Activated CD8-positive, alpha-beta T cell treated with anti-CD3 and anti-CD28 coated beads, Interleukin-2, amount 10 ng/mL, durations not matched to agents 7 days and 5 days (primary cell): Measurements from ENCODE around the gene CNPPD1. TPM values are rescaled to one million over a fixed set of nuclear protein-coding genes. Genes with fewer than 3 reads are reported as not detected.

ENCODE experiments used
- ATAC-seq: fragments of 150-1000 bp; cut with Tn5 transposase; one replicate; pipeline ENCODE4 v1.10.0; 2021; ENCODE audit warnings: moderate library complexity
- CTCF ChIA-PET: fragments of 350-600 bp; sonication (Branson Sonifier 250); formaldehyde crosslinking; loops from one replicate; lab custom pipeline; 2021; ENCODE audit warnings: antibody characterized with exemption; lab: Charles Lee
- POLR2A ChIA-PET: fragments of 350-600 bp; sonication (Branson Sonifier 250); formaldehyde crosslinking; loops from one replicate; lab custom pipeline; 2021; ENCODE audit warnings: antibody characterized with exemption; lab: Charles Lee
- DNase-seq: peaks from one replicate; pipeline ENCODE4 v3.0.0-alpha.2; 2020
- H3K27ac Mint-ChIP-seq: one replicate; pipeline ENCODE4 v1.8.0; 2021; ENCODE audit warnings: mild to moderate bottlenecking, mixed read lengths
- H3K27me3 Mint-ChIP-seq: one replicate; pipeline ENCODE4 v1.8.0; 2021; ENCODE audit warnings: low read depth, mixed read lengths
- H3K36me3 Mint-ChIP-seq: one replicate; pipeline ENCODE4 v1.8.0; 2021; ENCODE audit warnings: low read depth, mixed read lengths
- H3K4me1 Mint-ChIP-seq: one replicate; pipeline ENCODE4 v1.8.0; 2021; ENCODE audit warnings: low read depth, mixed read lengths
- H3K4me3 Mint-ChIP-seq: one replicate; pipeline ENCODE4 v1.8.0; 2021; ENCODE audit warnings: mild to moderate bottlenecking, mixed read lengths
- H3K9me3 Mint-ChIP-seq: one replicate; pipeline ENCODE4 v1.8.0; 2022; ENCODE audit warnings: mixed read lengths; ENCODE audit not compliant: insufficient read depth
- total RNA-seq, 2 experiments: library from RNA; stranded (reverse); gene quantifications; one replicate each; pipeline ENCODE4 v1.2.3, GENCODE V29; 2021

The CNPPD1 gene
- total RNA-seq, 2 experiments from 2014 or later, result 75.1 to 81.4 TPM

DNA sequence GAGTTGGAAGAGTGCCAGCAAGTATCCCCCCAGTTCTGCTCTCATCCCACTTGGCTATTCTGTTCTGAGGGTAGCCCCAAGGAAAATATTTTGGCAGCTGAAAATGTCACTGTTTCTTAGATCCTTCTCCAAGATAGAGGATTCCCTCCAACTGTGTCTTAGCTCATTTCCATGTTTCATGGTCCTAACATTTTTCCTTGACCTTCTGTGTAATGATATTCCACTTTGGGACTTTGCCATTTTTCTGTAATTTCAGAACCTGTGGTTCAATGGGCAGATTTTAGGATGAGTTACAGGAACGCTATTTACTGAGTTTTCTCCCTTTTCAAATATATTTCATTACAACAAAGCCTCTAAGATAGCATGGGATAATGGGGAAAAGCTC is 50.8 kb downstream of the CNPPD1 start:
- Mint-ChIP-seq H3K36me3 (peaks cover 2% of the 10 kb centered on the region), H3K27ac (no peak overlapping the region), H3K9me3 (no peaks in the 10 kb centered on the region), H3K4me3 (no peak overlapping the region), H3K4me1 (peaks cover 19% of the 10 kb centered on the region), H3K27me3 (no peaks in the 10 kb centered on the region)
- CTCF ChIA-PET, result interaction anchor here (0.8 to 7.2 kb wide), 6 partner anchors 13 to 146 kb away, joined by 3 to 76 read pairs (median 4); no protein-coding TSS in a partner anchor
- ATAC-seq (no peak), DNase-seq (no peak)
- POLR2A ChIA-PET, result no interaction called here

- peaks cover 2% of the 10 kb centered on the region for H3K36me3 Mint-ChIP-seq
- H3K27ac Mint-ChIP-seq, result no peak overlapping the region
- no peak for DNase-seq
- H3K9me3 Mint-ChIP-seq, result no peaks in the 10 kb centered on the region
- CTCF ChIA-PET, result interaction anchor here (0.8 to 7.2 kb wide), 6 partner anchors 21 to 145 kb away, joined by 3 to 76 read pairs (median 4); no protein-coding TSS in a partner anchor
- POLR2A ChIA-PET, result no interaction called here
- H3K4me3 Mint-ChIP-seq, result no peak overlapping the region
- no peaks in the 10 kb centered on the region for H3K27me3 Mint-ChIP-seq
- peaks cover 19% of the 10 kb centered on the region for H3K4me1 Mint-ChIP-seq
- ATAC-seq, result no peak
Measured at GRCh38 chr2:219125225-219125885, 51.4 kb downstream of the CNPPD1 start.

GRCh38 chr2:219124381-219125110 is 52.2 kb downstream of the CNPPD1 start:
- peak; percentile 53 for ATAC-seq
- Mint-ChIP-seq H3K36me3 (peaks cover 2% of the 10 kb centered on the region), H3K9me3 (no peaks in the 10 kb centered on the region), H3K4me1 (peaks cover 19% of the 10 kb centered on the region), H3K4me3 (no peak overlapping the region), H3K27me3 (no peaks in the 10 kb centered on the region), H3K27ac (peak overlapping the region; percentile 21)
- POLR2A ChIA-PET, result no interaction called here
- DNase-seq, result peak; percentile 29
- CTCF ChIA-PET, result interaction anchor here (1.1 to 7.2 kb wide), 5 partner anchors 20 to 95 kb away, joined by 3 to 76 read pairs (median 14); partner anchors contain the start of gene IHH

DNA sequence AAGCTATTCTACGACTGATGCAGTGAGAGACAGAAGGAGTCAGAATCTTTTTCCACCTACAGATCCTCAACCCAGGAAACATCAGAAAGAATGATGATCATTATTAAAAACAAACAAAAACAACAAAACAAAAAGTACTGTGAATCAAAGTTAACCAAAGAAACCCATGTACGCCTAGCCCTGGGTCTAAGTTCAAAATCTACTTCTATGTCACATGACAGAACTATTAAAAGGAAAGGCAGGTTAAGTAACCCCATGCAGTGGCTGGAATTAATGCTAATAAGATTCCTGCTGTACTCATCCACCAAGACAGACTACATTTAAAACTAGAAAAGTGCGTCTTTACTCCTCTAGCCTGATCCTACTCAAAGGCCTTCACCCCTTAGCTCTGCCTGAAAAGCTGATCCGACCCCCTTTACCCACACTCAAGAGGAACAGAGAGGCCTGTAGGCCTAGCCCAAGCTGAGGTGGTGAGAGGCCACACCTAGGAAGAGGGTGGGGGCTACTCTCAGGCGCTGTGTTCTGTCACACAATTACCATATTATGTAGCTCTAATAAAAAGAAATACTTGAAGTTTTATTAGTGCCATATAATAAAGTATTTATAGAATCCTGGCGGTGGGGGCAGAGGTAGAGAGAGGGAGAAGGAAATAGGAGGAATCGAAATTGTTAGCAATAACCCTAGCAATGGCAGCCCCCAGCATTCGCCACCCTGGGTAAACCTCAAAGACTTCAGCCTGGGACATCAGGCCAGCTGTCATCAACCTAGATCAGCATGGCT is 53.2 kb downstream of the CNPPD1 start:
- no peak overlapping the region for H3K27ac Mint-ChIP-seq
- ChIA-PET CTCF (interaction anchor here (1.3 to 7.2 kb wide), 6 partner anchors 10 to 94 kb away, joined by 3 to 76 read pairs (median 11); partner anchors contain the start of gene IHH), POLR2A (interaction anchor here (0.5 kb wide), 1 partner anchor 37 kb away, joined by 3 read pairs; no protein-coding TSS in a partner anchor)
- no peaks in the 10 kb centered on the region for H3K27me3 Mint-ChIP-seq
- H3K4me3 Mint-ChIP-seq, result no peak overlapping the region
- DNase-seq, result no peak
- no peaks in the 10 kb centered on the region for H3K9me3 Mint-ChIP-seq
- ATAC-seq, result no peak
- H3K36me3 Mint-ChIP-seq, result peaks cover 2% of the 10 kb centered on the region
- H3K4me1 Mint-ChIP-seq, result peaks cover 16% of the 10 kb centered on the region

GRCh38 chr2:219122202-219122980 is 54.3 kb downstream of the CNPPD1 start:
- CTCF ChIA-PET, result interaction anchor here (0.8 to 7.2 kb wide), 11 partner anchors 9 to 142 kb away, joined by 3 to 76 read pairs (median 8); partner anchors contain the start of gene IHH
- POLR2A ChIA-PET, result no interaction called here
- Mint-ChIP-seq H3K9me3 (no peaks in the 10 kb centered on the region), H3K4me3 (no peak overlapping the region), H3K27ac (no peak overlapping the region), H3K4me1 (peaks cover 16% of the 10 kb centered on the region), H3K27me3 (no peaks in the 10 kb centered on the region), H3K36me3 (peaks cover 2% of the 10 kb centered on the region)
- no peak for ATAC-seq
- no peak for DNase-seq

Other genes with a start within 250 kb of the CNPPD1 start
- not detected for gene CDK5R2, start 217.3 kb downstream of the CNPPD1 start, total RNA-seq
- not detected for gene FEV, start 191.7 kb downstream of the CNPPD1 start, total RNA-seq
- not detected for gene CRYBA2, start 183.5 kb downstream of the CNPPD1 start, total RNA-seq
- gene CFAP65, start 135.4 kb downstream of the CNPPD1 start, total RNA-seq, result not detected
- not detected for gene IHH, start 116.0 kb downstream of the CNPPD1 start, total RNA-seq
- gene NHEJ1, start 16.1 kb downstream of the CNPPD1 start, total RNA-seq, result 10 to 100 TPM; 19.1 to 23.1 TPM
- 1 to 10 TPM; 2.0 to 2.2 TPM for gene SLC23A3, start 6.9 kb downstream of the CNPPD1 start, total RNA-seq
- gene RETREG2, start 1.4 kb upstream of the CNPPD1 start, total RNA-seq, result 100 to 1,000 TPM; 104 to 111 TPM
- 10 to 100 TPM; 57.0 to 59.5 TPM for gene ZFAND2B, start 29.9 kb upstream of the CNPPD1 start, total RNA-seq
- gene ABCB6, start 42.0 kb upstream of the CNPPD1 start, total RNA-seq, result 10 to 100 TPM; 11.6 to 11.9 TPM
- 10 to 100 TPM; 51.7 to 53.8 TPM for gene ATG9A, start 52.7 kb upstream of the CNPPD1 start, total RNA-seq
- gene ANKZF1, start 52.9 kb upstream of the CNPPD1 start, total RNA-seq, result 100 to 1,000 TPM; 106 to 114 TPM
- 1 to 10 TPM; 3.4 to 4.0 TPM for gene GLB1L, start 68.5 kb upstream of the CNPPD1 start, total RNA-seq
- 10 to 100 TPM; 31.2 to 31.5 TPM for gene STK16, start 68.6 kb upstream of the CNPPD1 start, total RNA-seq
- not detected for gene TUBA4B, start 76.3 kb upstream of the CNPPD1 start, total RNA-seq
- gene TUBA4A, start 77.0 kb upstream of the CNPPD1 start, total RNA-seq, result 100 to 1,000 TPM; 286 to 292 TPM
- gene DNAJB2, start 102.4 kb upstream of the CNPPD1 start, total RNA-seq, result 10 to 100 TPM; 43.5 to 51.1 TPM
- under 1 TPM in 1 of 2 experiments, not detected in 1; 0.16 TPM for gene PTPRN, start 132.5 kb upstream of the CNPPD1 start, total RNA-seq
- gene RESP18, start 155.8 kb upstream of the CNPPD1 start, total RNA-seq, result not detected
- gene DNPEP, start 211.0 kb upstream of the CNPPD1 start, total RNA-seq, result 10 to 100 TPM; 58.1 to 59.7 TPM
- not detected for gene DES, start 241.5 kb upstream of the CNPPD1 start, total RNA-seq